Muscle of leg (tissue), 11 donors: ENCODE data around the gene CORO1C. TPM values are rescaled to one million over a fixed set of nuclear protein-coding genes. Genes with fewer than 3 reads are reported as not detected.

Experiments
- DNase-seq: peaks from one replicate; pipeline ENCODE4 v3.0.0; 2013
- H3K27ac ChIP-seq: one replicate; pipeline ENCODE4 v1.5.1; 2013; ENCODE audit warnings: mild to moderate bottlenecking, low read length, control low read depth
- H3K27me3 ChIP-seq: one replicate; pipeline ENCODE4 v1.6.1; 2013; ENCODE audit warnings: low read length; ENCODE audit not compliant: control insufficient read depth, insufficient read depth
- H3K36me3 ChIP-seq: one replicate; pipeline ENCODE4 v1.6.1; 2013; ENCODE audit warnings: low read length; ENCODE audit not compliant: control insufficient read depth, insufficient read depth
- H3K4me1 ChIP-seq: one replicate; pipeline ENCODE4 v1.6.1; 2013; ENCODE audit warnings: low read length; ENCODE audit not compliant: control insufficient read depth, insufficient read depth
- H3K4me3 ChIP-seq: one replicate; pipeline ENCODE4 v1.5.1; 2013; ENCODE audit warnings: low read length, control low read depth
- H3K9me3 ChIP-seq: replicated peaks from 2 replicates; pipeline ENCODE4 v1.6.1; 2013; ENCODE audit warnings: low read depth, low read length; ENCODE audit not compliant: control insufficient read depth
- WGBS: methylation state at CpG from one replicate; pipeline ENCODE4 v1.1.5; 2013; ENCODE audit warnings: missing lambda C conversion rate; ENCODE audit not compliant: insufficient coverage; 5-methylcytosine and 5-hydroxymethylcytosine counted together
- polyA plus RNA-seq, 8 donors: library from polyadenylated mRNA; unstranded; fragments of 120-200 nt; gene quantifications; one replicate each; pipeline versions ENCODE4 v1.2.1 to v1.2.3, GENCODE V29; 2013; ENCODE audit warnings: inconsistent platforms in 1 of 8, low replicate concordance in 1 of 8; ENCODE audit not compliant: insufficient read length in 8 of 8, insufficient read depth in 1 of 8
- total RNA-seq: library from RNA; stranded (reverse); fragments of 120-200 nt; gene quantifications from one replicate; pipeline ENCODE4 v1.2.4, GENCODE V29; 2013

The CORO1C gene
- total and polyA plus RNA-seq, 9 donors: 56.1 to 100 (median 70.0) TPM

GRCh38 chr12:108727868-108728735, 3.2 kb downstream of the CORO1C start:
- Histone ChIP-seq H3K9me3 (no peaks in the 10 kb centered on the region), H3K36me3 (no peaks in the 10 kb centered on the region), H3K4me3 (no peak overlapping the region), H3K27me3 (no peaks in the 10 kb centered on the region), H3K27ac (peak overlapping the region; percentile 95), H3K4me1 (peaks cover 15% of the 10 kb centered on the region)
- WGBS: no CpG with 5 or more reads among the region's 7 CpGs
- no peak for DNase-seq

DNA sequence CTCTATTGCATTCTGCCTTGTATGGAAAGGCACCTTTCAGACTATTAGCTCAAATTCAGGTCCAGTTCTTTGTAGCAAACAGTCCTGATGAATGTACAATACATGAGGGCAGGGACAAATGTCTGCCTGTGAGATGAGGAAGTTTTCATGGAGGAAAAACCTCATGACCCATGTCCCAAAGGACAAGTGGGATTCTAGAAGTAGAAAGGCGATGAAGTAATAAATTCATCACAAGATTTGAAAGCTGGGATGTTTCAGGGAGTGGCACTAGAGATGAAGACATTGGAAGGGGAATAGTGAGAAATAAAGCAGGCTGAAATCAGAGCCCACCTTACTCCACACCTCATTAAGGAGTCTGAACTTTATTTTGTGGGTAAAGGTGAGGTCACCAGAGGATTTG, 4.2 kb downstream of the CORO1C start:
- Histone ChIP-seq H3K9me3 (no peaks in the 10 kb centered on the region), H3K4me3 (no peak overlapping the region), H3K4me1 (peaks cover 19% of the 10 kb centered on the region), H3K36me3 (no peaks in the 10 kb centered on the region), H3K27ac (no peak overlapping the region), H3K27me3 (no peaks in the 10 kb centered on the region)
- DNase-seq: no peak
- WGBS: no CpG with 5 or more reads among the region's 1 CpG

- Histone ChIP-seq H3K27me3 (no peaks in the 10 kb centered on the region), H3K36me3 (no peaks in the 10 kb centered on the region), H3K4me3 (no peak overlapping the region), H3K27ac (no peak overlapping the region), H3K4me1 (peaks cover 25% of the 10 kb centered on the region), H3K9me3 (no peaks in the 10 kb centered on the region)
- no peak for DNase-seq
Measured at GRCh38 chr12:108724890-108725151, 6.5 kb downstream of the CORO1C start.

DNA sequence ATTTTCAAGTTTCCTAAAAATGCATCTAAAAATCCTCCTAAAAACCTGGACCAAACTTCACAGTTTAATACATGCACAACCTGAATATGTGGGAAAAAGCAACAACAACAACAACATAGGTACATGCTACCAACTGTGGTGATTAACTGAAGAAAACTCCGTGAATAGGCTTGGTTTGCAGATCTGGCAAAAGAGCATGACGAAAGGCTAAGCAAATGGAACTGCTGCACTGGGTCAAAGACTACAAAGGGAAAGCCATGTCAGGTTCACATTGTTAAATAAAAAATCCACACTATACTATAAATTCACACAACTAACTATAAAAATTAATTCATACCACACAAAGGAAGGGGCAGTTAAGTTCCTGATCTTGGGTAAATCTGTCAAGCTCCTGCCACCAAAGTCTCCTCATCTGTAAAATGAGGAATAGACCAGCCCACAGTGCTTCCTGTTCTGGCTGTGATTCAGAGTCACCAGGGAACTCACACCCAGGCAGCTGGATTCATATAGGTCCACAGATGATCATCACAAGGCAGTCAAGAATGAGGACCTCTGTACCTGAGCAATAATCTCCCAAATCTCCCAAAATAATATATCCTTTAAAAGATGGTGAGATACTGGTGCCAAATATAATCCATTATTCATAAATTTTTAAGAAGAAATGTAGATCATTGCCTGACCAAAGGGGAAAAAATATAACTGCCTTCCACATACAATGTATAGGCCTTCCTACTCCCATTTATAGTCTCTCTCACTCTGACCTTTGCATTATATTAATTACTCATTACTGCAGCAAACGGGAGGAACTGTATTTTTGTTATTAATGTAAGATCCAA, 7.0 kb downstream of the CORO1C start:
- peak overlapping the region; percentile 74 for H3K27ac ChIP-seq
- H3K4me3 ChIP-seq: no peak overlapping the region
- no peak for DNase-seq
- H3K27me3 ChIP-seq: no peaks in the 10 kb centered on the region
- no peaks in the 10 kb centered on the region for H3K36me3 ChIP-seq
- peaks cover 25% of the 10 kb centered on the region for H3K4me1 ChIP-seq
- WGBS: no CpG with 5 or more reads among the region's 3 CpGs
- no peaks in the 10 kb centered on the region for H3K9me3 ChIP-seq

DNA sequence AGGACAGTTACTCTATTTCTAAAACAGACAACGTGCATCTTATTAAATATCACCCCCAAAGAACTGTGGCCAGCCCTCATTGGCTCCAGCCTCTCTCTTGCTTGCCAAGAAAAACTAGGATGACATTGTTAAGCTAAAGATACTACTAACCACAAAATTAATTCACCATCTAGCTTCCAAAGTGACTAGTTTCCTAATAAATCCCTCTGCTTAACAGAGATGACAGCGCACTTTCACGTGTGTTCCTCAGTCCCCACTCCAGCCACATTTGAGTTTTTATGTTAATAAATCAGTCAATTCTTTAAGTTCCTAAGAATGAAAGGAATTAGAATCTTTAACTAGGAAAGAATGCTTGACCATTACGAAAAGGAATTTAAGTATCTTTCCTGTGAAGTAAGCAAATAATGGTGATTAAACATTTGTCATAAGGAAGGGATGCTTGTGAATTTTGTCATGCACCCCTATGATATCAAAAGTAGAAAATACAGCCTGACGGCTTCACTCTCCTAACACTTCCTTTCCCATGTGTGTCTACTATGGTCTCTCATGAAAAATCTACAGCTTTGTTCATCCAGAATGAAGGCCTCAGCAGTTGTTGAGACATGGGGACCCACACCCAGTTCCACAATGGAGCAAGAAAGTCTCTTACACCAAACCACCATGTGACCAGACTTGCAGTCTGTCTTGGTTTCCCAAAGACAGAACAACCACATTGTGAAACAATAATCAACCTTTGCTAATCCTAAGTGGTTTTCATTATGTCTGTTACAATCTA, 8.1 kb downstream of the CORO1C start:
- peak; percentile 70 for DNase-seq
- Histone ChIP-seq H3K4me3 (no peak overlapping the region), H3K36me3 (no peaks in the 10 kb centered on the region), H3K4me1 (peaks cover 25% of the 10 kb centered on the region), H3K27me3 (no peaks in the 10 kb centered on the region), H3K27ac (peak overlapping the region; percentile 74), H3K9me3 (no peaks in the 10 kb centered on the region)
- WGBS: 0% methylated on average over 1 of the region's 5 CpGs

GRCh38 chr12:108722463-108722862, 8.9 kb downstream of the CORO1C start:
- WGBS: no CpG with 5 or more reads among the region's 1 CpG
- Histone ChIP-seq H3K4me1 (peaks cover 25% of the 10 kb centered on the region), H3K9me3 (no peaks in the 10 kb centered on the region), H3K4me3 (no peak overlapping the region), H3K36me3 (peaks cover under 1% of the 10 kb centered on the region), H3K27me3 (no peaks in the 10 kb centered on the region), H3K27ac (peak overlapping the region; percentile 74)
- DNase-seq: no peak

- WGBS: no CpG with 5 or more reads among the region's 2 CpGs
- Histone ChIP-seq H3K36me3 (peaks cover 7% of the 10 kb centered on the region), H3K4me1 (peaks cover 25% of the 10 kb centered on the region), H3K27ac (no peak overlapping the region), H3K4me3 (no peak overlapping the region), H3K27me3 (no peaks in the 10 kb centered on the region), H3K9me3 (no peaks in the 10 kb centered on the region)
- no peak for DNase-seq
Measured at GRCh38 chr12:108721824-108722223, 9.5 kb downstream of the CORO1C start.

DNA sequence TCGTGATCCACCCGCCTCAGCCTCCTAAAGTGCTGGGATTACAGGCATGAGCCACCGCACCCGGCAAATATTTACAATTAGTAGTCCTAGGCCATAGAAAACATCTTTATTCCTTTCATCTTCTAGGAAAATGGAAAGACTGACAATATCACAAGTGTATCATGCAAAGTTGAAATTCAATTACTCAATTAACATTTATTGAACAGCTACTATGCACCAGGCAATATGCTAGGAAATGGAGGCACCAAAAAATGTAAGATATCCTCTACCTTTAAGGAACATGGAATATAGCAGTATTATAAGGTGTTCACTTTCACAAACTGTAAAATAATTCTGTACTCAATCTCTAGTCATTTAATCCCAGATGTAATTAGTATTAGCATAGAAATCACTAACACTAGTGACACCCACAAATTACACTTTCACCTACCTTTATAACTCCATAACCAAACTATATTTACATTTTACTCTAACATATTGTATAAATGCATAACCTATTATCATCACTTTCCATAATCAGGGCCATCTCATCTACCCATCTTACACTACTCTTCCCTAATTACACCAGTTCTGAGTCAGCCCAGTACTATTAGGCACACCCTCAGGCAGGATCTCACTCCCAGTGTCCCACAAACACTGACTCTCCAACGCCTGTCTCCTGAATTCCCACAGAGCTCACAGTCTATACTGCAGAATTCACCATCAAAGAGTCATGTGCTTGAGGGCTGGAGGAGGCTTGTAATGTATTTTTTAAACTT, 10.4 kb downstream of the CORO1C start:
- Histone ChIP-seq H3K4me1 (peaks cover 25% of the 10 kb centered on the region), H3K9me3 (no peaks in the 10 kb centered on the region), H3K36me3 (peaks cover 8% of the 10 kb centered on the region), H3K27me3 (no peaks in the 10 kb centered on the region), H3K4me3 (no peak overlapping the region), H3K27ac (no peak overlapping the region)
- no peak for DNase-seq
- WGBS: no CpG with 5 or more reads among the region's 5 CpGs

DNA sequence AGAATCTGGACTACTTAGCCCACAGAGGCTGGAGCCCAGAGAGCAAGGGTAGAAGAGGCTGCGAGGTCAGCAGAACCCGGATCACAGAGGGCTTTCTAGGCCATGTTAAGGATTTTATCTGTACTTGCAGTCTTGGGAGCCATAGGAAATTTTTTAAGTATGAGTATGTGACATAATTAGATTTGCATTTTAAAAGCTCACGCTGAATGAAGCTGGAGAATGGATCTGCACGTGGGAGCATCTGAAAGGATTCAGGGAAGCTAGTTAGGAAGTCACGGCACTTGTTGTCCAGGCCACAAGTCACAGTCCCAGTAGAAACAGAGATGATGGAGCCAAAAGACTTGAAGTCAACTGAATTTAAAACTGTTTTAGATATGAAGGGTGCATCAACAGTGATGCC, 14.1 kb downstream of the CORO1C start:
- no peaks in the 10 kb centered on the region for H3K9me3 ChIP-seq
- H3K27ac ChIP-seq: no peak overlapping the region
- H3K27me3 ChIP-seq: no peaks in the 10 kb centered on the region
- peaks cover 9% of the 10 kb centered on the region for H3K4me1 ChIP-seq
- H3K4me3 ChIP-seq: no peak overlapping the region
- WGBS: 89% methylated on average over 5 of the region's 5 CpGs
- no peak for DNase-seq
- peaks cover 8% of the 10 kb centered on the region for H3K36me3 ChIP-seq
